Hepatocyte (in vitro differentiated cells): ENCODE data around the gene SLC41A3. TPM values are rescaled to one million over a fixed set of nuclear protein-coding genes. Genes with fewer than 3 reads are reported as not detected.

Experiments used
- DNase-seq: peaks from one replicate; pipeline ENCODE4 v3.0.0-alpha.2; 2016; ENCODE audit warnings: low spot score
- H2AFZ ChIP-seq: fragments of 200-600 bp; sonication (generic); 2 replicates; pipeline ENCODE4 v1.6.0; 2016; ENCODE audit warnings: antibody characterized with exemption, mild to moderate bottlenecking
- H3K27ac ChIP-seq: fragments of 200-600 bp; sonication (generic); 2 replicates; pipeline ENCODE4 v1.5.1; 2016; ENCODE audit warnings: mild to moderate bottlenecking
- H3K27me3 ChIP-seq: fragments of 200-600 bp; sonication (generic); 2 replicates; pipeline ENCODE4 v1.6.1; 2016
- H3K36me3 ChIP-seq: fragments of 200-600 bp; sonication (generic); replicated peaks from 2 replicates; pipeline ENCODE4 v1.5.1; 2016; ENCODE audit warnings: low read depth; ENCODE audit not compliant: insufficient read depth
- H3K4me1 ChIP-seq: fragments of 200-600 bp; sonication (generic); 2 replicates; pipeline ENCODE4 v1.5.1; 2016; ENCODE audit warnings: mild to moderate bottlenecking, moderate library complexity; ENCODE audit not compliant: insufficient read depth
- H3K4me2 ChIP-seq: fragments of 200-600 bp; sonication (generic); 2 replicates; pipeline ENCODE4 v1.6.0; 2016
- H3K4me3 ChIP-seq: fragments of 200-600 bp; sonication (generic); 2 replicates; pipeline ENCODE4 v1.5.1; 2016; ENCODE audit warnings: mild to moderate bottlenecking
- H3K79me2 ChIP-seq: fragments of 200-600 bp; sonication (generic); 2 replicates; pipeline ENCODE4 v1.6.0; 2017; ENCODE audit warnings: mild to moderate bottlenecking
- H3K9me2 ChIP-seq: fragments of 200-600 bp; sonication (generic); replicated peaks from 2 replicates; pipeline ENCODE4 v1.6.0; 2017; ENCODE audit warnings: mild to moderate bottlenecking; ENCODE audit not compliant: insufficient read depth
- H3K9me3 ChIP-seq: fragments of 200-600 bp; sonication (generic); 2 replicates; pipeline ENCODE4 v1.5.1; 2016; ENCODE audit warnings: low read depth, mild to moderate bottlenecking
- H4K20me1 ChIP-seq: fragments of 200-600 bp; sonication (generic); 2 replicates; pipeline ENCODE4 v1.6.0; 2016; ENCODE audit warnings: mild to moderate bottlenecking; ENCODE audit not compliant: insufficient read depth, poor library complexity, severe bottlenecking
- EZH2 ChIP-seq: fragments of 200-600 bp; sonication (generic); IDR thresholded peaks from 2 replicates; pipeline ENCODE4 v1.6.1; 2016; ENCODE audit warnings: antibody characterized with exemption, mild to moderate bottlenecking, borderline replicate concordance
- EZH2phosphoT487 ChIP-seq: fragments of 200-600 bp; sonication (generic); IDR thresholded peaks from one replicate; pipeline ENCODE4 v1.6.1; 2018; ENCODE audit warnings: antibody characterized with exemption, mild to moderate bottlenecking, low read depth, moderate library complexity; ENCODE audit not compliant: unreplicated experiment, severe bottlenecking
- WGBS: methylation state at CpG from one replicate; pipeline ENCODE4 v1.1.6; 2016; ENCODE audit warnings: low lambda C conversion rate; ENCODE audit errors: missing lambda C conversion rate; 5-methylcytosine and 5-hydroxymethylcytosine counted together
- polyA plus RNA-seq: library from polyadenylated mRNA; unstranded; fragments of >200 nt; fragmentation: Nextera tagmentation; extraction: Ambion mirVana; gene quantifications from 2 replicates; pipeline ENCODE4 v1.2.1, GENCODE V29; 2016
- total RNA-seq: library from RNA; depleted of rRNA; stranded (reverse); fragments of >200 nt; gene quantifications from 2 replicates; pipeline ENCODE4 v1.2.3, GENCODE V29; 2014
- TF ChIP-seq, protein P1 (sequence below): fragments of 200-600 bp; sonication (generic); IDR thresholded peaks from 2 replicates; pipeline ENCODE4 v1.5.1; 2016; ENCODE audit warnings: antibody characterized with exemption, mild to moderate bottlenecking; ENCODE audit not compliant: poor library complexity

The SLC41A3 gene
- total and polyA plus RNA-seq, 2 experiments from 2014 or later, result 29.3 to 43.4 TPM

DNA sequence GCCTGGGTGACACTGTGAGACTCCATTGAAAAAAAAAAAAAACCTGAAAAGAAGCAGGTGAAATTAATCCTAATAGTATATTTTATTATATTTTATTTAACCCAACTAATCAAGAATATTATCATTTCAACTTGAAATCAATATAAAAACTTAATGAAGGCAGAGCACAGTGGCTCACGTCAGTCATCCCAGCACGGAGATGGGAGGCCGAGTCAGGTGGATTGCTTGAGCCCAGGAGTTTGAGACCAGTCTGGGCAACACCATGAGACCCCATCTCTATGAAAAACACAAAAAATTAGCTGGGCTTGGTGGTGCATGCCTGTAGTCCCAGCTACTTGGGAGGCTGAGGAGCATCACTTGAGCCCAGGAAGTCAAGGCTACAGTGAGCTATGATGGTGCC is 33.3 kb upstream of the SLC41A3 start:
- Histone ChIP-seq H3K4me2 (no peak overlapping the region), H3K9me2 (no peaks in the 10 kb centered on the region), H3K4me3 (no peak overlapping the region), H3K27ac (no peak overlapping the region), H3K9me3 (no peaks in the 10 kb centered on the region), H3K4me1 (no peaks in the 10 kb centered on the region), H2AFZ (no peak overlapping the region), H3K79me2 (no peaks in the 10 kb centered on the region), H3K27me3 (no peaks in the 10 kb centered on the region), H3K36me3 (no peaks in the 10 kb centered on the region), H4K20me1 (no peaks in the 10 kb centered on the region)
- TF ChIP-seq, protein P1, sequence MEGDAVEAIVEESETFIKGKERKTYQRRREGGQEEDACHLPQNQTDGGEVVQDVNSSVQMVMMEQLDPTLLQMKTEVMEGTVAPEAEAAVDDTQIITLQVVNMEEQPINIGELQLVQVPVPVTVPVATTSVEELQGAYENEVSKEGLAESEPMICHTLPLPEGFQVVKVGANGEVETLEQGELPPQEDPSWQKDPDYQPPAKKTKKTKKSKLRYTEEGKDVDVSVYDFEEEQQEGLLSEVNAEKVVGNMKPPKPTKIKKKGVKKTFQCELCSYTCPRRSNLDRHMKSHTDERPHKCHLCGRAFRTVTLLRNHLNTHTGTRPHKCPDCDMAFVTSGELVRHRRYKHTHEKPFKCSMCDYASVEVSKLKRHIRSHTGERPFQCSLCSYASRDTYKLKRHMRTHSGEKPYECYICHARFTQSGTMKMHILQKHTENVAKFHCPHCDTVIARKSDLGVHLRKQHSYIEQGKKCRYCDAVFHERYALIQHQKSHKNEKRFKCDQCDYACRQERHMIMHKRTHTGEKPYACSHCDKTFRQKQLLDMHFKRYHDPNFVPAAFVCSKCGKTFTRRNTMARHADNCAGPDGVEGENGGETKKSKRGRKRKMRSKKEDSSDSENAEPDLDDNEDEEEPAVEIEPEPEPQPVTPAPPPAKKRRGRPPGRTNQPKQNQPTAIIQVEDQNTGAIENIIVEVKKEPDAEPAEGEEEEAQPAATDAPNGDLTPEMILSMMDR, result no peak
- TF ChIP-seq EZH2phosphoT487 (no peak), EZH2 (no peak)
- no peak for DNase-seq
- WGBS, result 97% methylated on average over 3 of the region's 3 CpGs

DNA sequence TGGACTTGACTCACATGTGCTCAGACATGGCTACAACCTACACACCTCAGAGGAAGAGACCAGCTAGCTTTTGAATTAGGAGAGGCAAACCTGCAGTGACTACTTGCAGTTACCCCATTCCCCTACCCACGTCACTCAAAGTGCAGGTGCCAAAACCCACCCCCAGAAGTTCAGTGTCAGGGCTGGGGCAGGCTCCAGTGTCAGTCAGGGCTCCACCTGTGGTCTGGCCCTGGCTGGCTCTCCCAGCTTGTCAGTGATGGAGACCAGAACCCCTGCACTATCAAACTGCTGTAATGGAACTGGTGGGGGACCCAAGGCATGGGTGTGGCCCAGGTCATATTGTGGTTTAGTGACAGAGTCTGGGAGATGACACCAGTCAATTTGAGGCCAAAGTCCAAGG is 32.6 kb upstream of the SLC41A3 start:
- 79% methylated on average over 1 of the region's 1 CpG for WGBS

DNA sequence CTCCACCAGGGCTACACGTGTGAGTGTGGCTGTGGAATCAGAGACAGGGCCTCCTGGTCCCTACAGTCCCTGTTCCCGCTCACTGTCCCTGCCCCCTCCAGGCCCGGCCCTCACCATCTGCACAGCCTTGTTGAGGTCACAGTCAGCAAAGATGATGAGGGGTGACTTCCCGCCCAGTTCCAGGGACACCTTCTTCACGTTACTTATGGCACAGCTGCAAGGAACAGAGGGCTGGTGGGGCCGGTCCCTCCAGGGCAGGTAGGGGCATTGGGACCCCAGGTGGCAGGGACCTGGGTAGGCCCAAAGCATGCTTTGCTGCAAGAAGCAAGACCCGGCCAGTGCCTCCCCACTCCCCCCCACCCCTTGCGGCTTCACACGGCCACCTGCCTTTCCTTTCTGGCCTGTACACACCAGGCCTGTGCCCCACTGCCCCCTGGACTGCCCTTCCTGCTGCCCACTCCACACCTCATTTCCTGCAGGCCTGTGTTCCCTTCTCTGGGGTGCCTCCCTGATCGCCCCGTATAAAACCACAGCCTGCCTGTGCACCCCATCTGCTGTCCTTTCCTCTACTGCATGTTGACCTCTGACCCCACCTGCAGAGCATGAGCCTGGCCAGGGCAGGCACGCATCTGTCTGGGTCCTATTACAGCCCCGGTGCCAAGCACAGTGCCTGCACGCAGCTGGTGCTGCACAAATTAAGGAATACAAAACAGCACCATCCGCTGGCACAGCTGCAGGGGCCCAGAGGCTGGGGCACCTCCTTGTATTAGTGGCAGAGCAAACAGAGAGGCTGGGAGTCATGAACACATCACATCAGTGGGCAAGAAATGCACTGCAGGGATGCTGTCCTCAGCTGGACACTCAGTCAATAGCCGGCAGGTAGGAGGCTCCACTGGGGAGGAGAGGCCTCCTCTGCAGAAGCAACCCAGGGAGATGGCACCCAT is 30.8 kb upstream of the SLC41A3 start:
- Histone ChIP-seq H2AFZ (no peak overlapping the region), H4K20me1 (no peaks in the 10 kb centered on the region), H3K79me2 (no peaks in the 10 kb centered on the region), H3K4me3 (no peak overlapping the region), H3K4me1 (no peaks in the 10 kb centered on the region), H3K9me3 (no peaks in the 10 kb centered on the region), H3K27me3 (no peaks in the 10 kb centered on the region), H3K27ac (no peak overlapping the region), H3K4me2 (no peak overlapping the region), H3K36me3 (no peaks in the 10 kb centered on the region), H3K9me2 (no peaks in the 10 kb centered on the region)
- WGBS, result 96% methylated on average over 16 of the region's 16 CpGs
- TF ChIP-seq EZH2 (no peak), EZH2phosphoT487 (no peak)
- TF ChIP-seq, protein P1, result no peak
- DNase-seq, result no peak

More for the DNA sequence above, 32.6 kb upstream of the SLC41A3 start:
- no peaks in the 10 kb centered on the region for H4K20me1 ChIP-seq
- no peak overlapping the region for H3K4me3 ChIP-seq
- no peak overlapping the region for H3K4me2 ChIP-seq
- H3K27ac ChIP-seq, result no peak overlapping the region
- TF ChIP-seq EZH2 (no peak), EZH2phosphoT487 (no peak)
- TF ChIP-seq, protein P1, result no peak
- no peaks in the 10 kb centered on the region for H3K36me3 ChIP-seq
- H2AFZ ChIP-seq, result no peak overlapping the region
- no peaks in the 10 kb centered on the region for H3K9me3 ChIP-seq
- no peaks in the 10 kb centered on the region for H3K79me2 ChIP-seq
- no peaks in the 10 kb centered on the region for H3K9me2 ChIP-seq
- no peak for DNase-seq
- H3K4me1 ChIP-seq, result no peaks in the 10 kb centered on the region
- no peaks in the 10 kb centered on the region for H3K27me3 ChIP-seq
